GM12878 (cell line): Measurements from ENCODE around the gene TBC1D3K. TPM values are rescaled to one million over a fixed set of nuclear protein-coding genes. Genes with fewer than 3 reads are reported as not detected.

Experiments used
- ATAC-seq: fragments of 200-7000 bp; cut with Tn5 transposase; 3 replicates; pipeline ENCODE4 v1.9.1; 2020; ENCODE audit warnings: mild to moderate bottlenecking, moderate library complexity
- BruUV-seq: library from RNA; stranded (reverse); fragments of 400-500 nt; replicated peaks from 2 replicates; lab custom pipeline; 2021; lab: Mats Ljungman, UMichigan
- CTCF ChIA-PET: fragments of 300-600 bp; sonication (Branson Sonifier 250); formaldehyde crosslinking; extraction: SDS; loops from one replicate; lab custom pipeline; 2021; ENCODE audit warnings: inconsistent platforms; lab: Yijun Ruan, JAX
- POLR2A ChIA-PET: fragments of 350-600 bp; formaldehyde crosslinking; extraction: SDS; loops from one replicate; lab custom pipeline; 2021; ENCODE audit warnings: inconsistent platforms; lab: Charles Lee
- RAD21 ChIA-PET: fragments of 300-600 bp; sonication (Branson Sonifier 250); formaldehyde crosslinking; loops from one replicate; lab custom pipeline; 2023; ENCODE audit warnings: antibody characterized with exemption; ENCODE audit not compliant: unreplicated experiment; lab: Charles Lee
- SMC1A ChIA-PET: fragments of 300-600 bp; sonication (Branson Sonifier 250); formaldehyde crosslinking; loops from one replicate; lab custom pipeline; 2023; ENCODE audit not compliant: unreplicated experiment, uncharacterized antibody; lab: Charles Lee
- DNase-seq: peaks from one replicate; pipeline ENCODE4 v3.0.0-alpha.2; 2011; ENCODE audit warnings: low read depth, low spot score
- FAIRE-seq: peaks from 3 replicates; lab custom pipeline; 2011; peaks lifted over from hg19 to GRCh38; lab: Jason Lieb, UNC
- H2AFZ ChIP-seq: 2 replicates; pipeline ENCODE4 v1.6.0; 2011; ENCODE audit warnings: low read depth, low read length, control low read depth; ENCODE audit not compliant: control insufficient read depth
- H3K27ac ChIP-seq: 2 replicates; pipeline ENCODE4 v1.5.1; 2011; ENCODE audit warnings: control low read depth; ENCODE audit not compliant: control insufficient read depth, insufficient read depth
- H3K27me3 ChIP-seq, 2 experiments: replicated peaks in 1 of 2; 2 replicates each; pipeline versions ENCODE4 v1.6.0 to v1.6.1; 2011; ENCODE audit warnings: low read length in 1 of 2; ENCODE audit not compliant: control insufficient read depth in 2 of 2, insufficient read depth in 2 of 2
- H3K36me3 ChIP-seq, 2 experiments: 2 replicates each; pipeline ENCODE4 v1.5.1; 2011; ENCODE audit warnings: low read length in 1 of 2; ENCODE audit not compliant: control insufficient read depth in 2 of 2, insufficient read depth in 2 of 2
- H3K4me1 ChIP-seq: 2 replicates; pipeline ENCODE4 v1.6.1; 2011; ENCODE audit warnings: mild to moderate bottlenecking, low read length, moderate library complexity, mixed read lengths; ENCODE audit not compliant: control insufficient read depth, insufficient read depth
- H3K4me2 ChIP-seq: 2 replicates; pipeline ENCODE4 v1.6.0; 2011; ENCODE audit warnings: control low read depth; ENCODE audit not compliant: control insufficient read depth, insufficient read depth
- H3K4me3 ChIP-seq: fragments of 200-600 bp; sonication (generic); 2 replicates; pipeline ENCODE4 v1.5.1; 2016
- H3K79me2 ChIP-seq: 2 replicates; pipeline ENCODE4 v1.6.0; 2011; ENCODE audit warnings: low read length; ENCODE audit not compliant: control insufficient read depth, insufficient read depth
- H3K9ac ChIP-seq: 2 replicates; pipeline ENCODE4 v1.8.0; 2011; ENCODE audit warnings: low read length, control low read depth, mixed read lengths; ENCODE audit not compliant: control insufficient read depth, insufficient read depth
- H3K9me3 ChIP-seq: replicated peaks from 3 replicates; pipeline ENCODE4 v1.5.1; 2011; ENCODE audit warnings: mild to moderate bottlenecking, low read length; ENCODE audit not compliant: control insufficient read depth, insufficient read depth
- H4K20me1 ChIP-seq: 2 replicates; pipeline ENCODE4 v1.6.0; 2011; ENCODE audit not compliant: control insufficient read depth, insufficient read depth
- ATF7 ChIP-seq: fragments of 450-650 bp; IDR thresholded peaks from 2 replicates; pipeline ENCODE4 v1.6.1; 2016; ENCODE audit warnings: low read depth, mild to moderate bottlenecking
- CHD4 ChIP-seq: fragments of 200-600 bp; sonication (generic); IDR thresholded peaks from 2 replicates; pipeline ENCODE4 v1.6.1; 2016; ENCODE audit warnings: mild to moderate bottlenecking
- CREM ChIP-seq: IDR thresholded peaks from 2 replicates; pipeline ENCODE4 v1.6.1; 2014; ENCODE audit warnings: antibody characterized with exemption, low read depth
- CUX1 ChIP-seq: IDR thresholded peaks from 2 replicates; pipeline ENCODE4 v1.6.1; 2012; ENCODE audit warnings: improper control_type of control experiment, low read depth, low read length; ENCODE audit not compliant: insufficient replicate concordance
- ESRRA ChIP-seq: IDR thresholded peaks from 2 replicates; pipeline ENCODE4 v1.6.1; 2012; ENCODE audit warnings: mild to moderate bottlenecking, low read length, improper control_type of control experiment
- EZH2 ChIP-seq: IDR thresholded peaks from 2 replicates; pipeline ENCODE4 v1.6.1; 2012; ENCODE audit warnings: low read depth, mild to moderate bottlenecking, control low read depth, inconsistent platforms, low read length, borderline replicate concordance; ENCODE audit not compliant: control insufficient read depth
- HDAC2 ChIP-seq: fragments of 200-600 bp; sonication (generic); IDR thresholded peaks from 2 replicates; pipeline ENCODE4 v1.6.1; 2017
- HDGF ChIP-seq: fragments of 450-650 bp; IDR thresholded peaks from 2 replicates; pipeline ENCODE4 v1.6.1; 2016; ENCODE audit warnings: antibody characterized with exemption
- KAT2A ChIP-seq: conservative IDR thresholded peaks from 2 replicates; pipeline ENCODE4 v1.6.1; 2011; ENCODE audit warnings: low read depth, low read length; ENCODE audit not compliant: control insufficient read depth
- POLR2AphosphoS5 ChIP-seq: IDR thresholded peaks from 2 replicates; pipeline ENCODE4 v1.6.1; 2011; ENCODE audit warnings: mild to moderate bottlenecking, low read length, inconsistent platforms
- PRDM15 ChIP-seq: fragments of 450-650 bp; formaldehyde crosslinking; IDR thresholded peaks from 2 replicates; pipeline ENCODE4 v1.4.0; 2020; ENCODE audit warnings: mild to moderate bottlenecking, moderate library complexity
- RFX5 ChIP-seq: IDR thresholded peaks from 2 replicates; pipeline ENCODE4 v1.6.1; 2011; ENCODE audit warnings: low read depth, low read length, improper control_type of control experiment
- SMARCA5 ChIP-seq: fragments of 450-650 bp; IDR thresholded peaks from 2 replicates; pipeline ENCODE4 v1.6.1; 2017; ENCODE audit warnings: mild to moderate bottlenecking
- SPI1 ChIP-seq: IDR thresholded peaks from 2 replicates; pipeline ENCODE4 v1.6.1; 2011; ENCODE audit warnings: low read depth, mild to moderate bottlenecking, low read length, moderate library complexity, borderline replicate concordance; ENCODE audit not compliant: insufficient read depth
- SREBF1 ChIP-seq: IDR thresholded peaks from 2 replicates; pipeline ENCODE4 v1.6.1; 2012; ENCODE audit warnings: mild to moderate bottlenecking, low read length
- ZNF622 ChIP-seq: fragments of 450-650 bp; IDR thresholded peaks from 2 replicates; pipeline ENCODE4 v1.6.1; 2017; ENCODE audit warnings: mild to moderate bottlenecking, inconsistent platforms
- ZZZ3 ChIP-seq: IDR thresholded peaks from 2 replicates; pipeline ENCODE4 v1.6.1; 2011; ENCODE audit warnings: low read depth; ENCODE audit not compliant: control insufficient read depth, insufficient read length
- WGBS: methylation state at CpG from one replicate; pipeline ENCODE4 v1.1.6; 2016; ENCODE audit warnings: low lambda C conversion rate; ENCODE audit not compliant: insufficient replicate concordance, insufficient coverage; ENCODE audit errors: missing lambda C conversion rate; 5-methylcytosine and 5-hydroxymethylcytosine counted together
- in situ Hi-C: fragments of 300-500 bp; cut with MboI; formaldehyde crosslinking; loops from 9 replicates; pipeline ENCODE4 v1.14.3; 2018; ENCODE audit warnings: mixed read lengths
- intact Hi-C: fragments of 100-400 bp; cut with micrococcal nuclease; formaldehyde crosslinking; loops from one replicate; pipeline ENCODE4 v1.14.2; 2022; ENCODE audit not compliant: unreplicated experiment
- polyA plus RNA-seq, 11 experiments: library from polyadenylated mRNA; depleted of rRNA in 4 of 11; unstranded in 6 of 11; stranded (reverse) in 5 of 11; fragments of >200 nt; fragmentation: Nextera tagmentation in 4 of 11; fragmentation: Illumina TruSeq in 1 of 11; extraction: Ambion mirVana in 4 of 11; extraction: Trizol in 1 of 11; gene quantifications; 1 replicate in 1 of 11; 2 replicates in 10 of 11; pipeline versions ENCODE4 v1.2.1 to v1.2.3, GENCODE V29; 2011 to 2016; ENCODE audit warnings: inconsistent platforms in 2 of 11, missing spikeins in 2 of 11, low read depth in 1 of 11
- total RNA-seq, 4 experiments: library from RNA; depleted of rRNA in 3 of 4; stranded (reverse); fragments of >200 nt in 3 of 4; fragmentation: Illumina TruSeq in 1 of 4; extraction: Trizol in 1 of 4; gene quantifications; 2 replicates each; pipeline versions ENCODE4 v1.2.1 to v1.2.3, GENCODE V29; 2013 to 2021

The TBC1D3K gene
- total and polyA plus RNA-seq, 10 of the 15 experiments (the other 5 are each of a cell fraction or from before 2014, with no cell fraction given): not detected

- TF ChIP-seq CUX1: no peak
Observed at GRCh38 chr17:37884516-37884915, 39.7 kb upstream of the TBC1D3K start (continued).

- CTCF ChIA-PET: no interaction called here
- TF ChIP-seq EZH2 (no peak), POLR2AphosphoS5 (no peak), KAT2A (no peak), PRDM15 (CRISPR knock-in tag) (no peak), SMARCA5 (no peak), CHD4 (no peak), ZNF622 (no peak), HDGF (no peak), ZZZ3 (no peak), SPI1 (no peak), ATF7 (no peak), CREM (no peak), RFX5 (no peak), ESRRA (no peak), HDAC2 (no peak), SREBF1 (no peak)
Observed at GRCh38 chr17:37885136-37885535, 39.1 kb upstream of the TBC1D3K start.

More at GRCh38 chr17:37885136-37885535, 39.1 kb upstream of the TBC1D3K start:
- Histone ChIP-seq H3K27me3 (no peaks in the 10 kb centered on the region), H3K36me3 (no peaks in the 10 kb centered on the region), H3K79me2 (no peaks in the 10 kb centered on the region), H3K9ac (no peak overlapping the region), H2AFZ (no peak overlapping the region), H3K27ac (no peak overlapping the region), H3K4me3 (no peak overlapping the region), H3K4me2 (no peak overlapping the region), H4K20me1 (no peaks in the 10 kb centered on the region), H3K9me3 (peaks cover 3% of the 10 kb centered on the region; the same call in 2 of the 3 replicates), H3K4me1 (no peaks in the 10 kb centered on the region)
- ChIA-PET POLR2A (interaction anchor here (0.6 kb wide), 1 partner anchor 1267 kb away, joined by 3 read pairs; no protein-coding TSS in a partner anchor), RAD21 (no interaction called here), SMC1A (interaction anchor here (1.0 kb wide), 1 partner anchor 69 kb away, joined by 3 read pairs; no protein-coding TSS in a partner anchor)
- in situ Hi-C loops: no loop called here
- FAIRE-seq (no peak), DNase-seq (no peak), ATAC-seq (no peak)
- no TSS peak for BruUV-seq
- 78% methylated on average over 5 of the region's 5 CpGs for WGBS
- intact Hi-C loops: no loop called here
